K562 (cell line): ENCODE data around the gene IFIT5. TPM values are rescaled to one million over a fixed set of nuclear protein-coding genes. Genes with fewer than 3 reads are reported as not detected.

Source experiments
- ARID1B ChIP-seq: fragments of 450-650 bp; IDR thresholded peaks from 2 replicates; pipeline ENCODE4 v1.6.1; 2016; ENCODE audit warnings: antibody characterized with exemption, mild to moderate bottlenecking, inconsistent platforms
- CCAR2 ChIP-seq: fragments of 200-400 bp; formaldehyde crosslinking; IDR thresholded peaks from 2 replicates; pipeline ENCODE4 v1.6.1; 2017; ENCODE audit warnings: mild to moderate bottlenecking, low read depth, low read length
- E2F6 ChIP-seq, 2 experiments: IDR thresholded peaks; 2 replicates each; pipeline ENCODE4 v1.6.1; 2011; ENCODE audit warnings: borderline replicate concordance in 1 of 2, control low read depth in 1 of 2, low read depth in 1 of 2, low read length in 1 of 2, mild to moderate bottlenecking in 1 of 2, mixed read lengths in 1 of 2, moderate library complexity in 1 of 2; ENCODE audit not compliant: insufficient read depth in 1 of 2, insufficient read length in 1 of 2, poor library complexity in 1 of 2, severe bottlenecking in 1 of 2; ENCODE audit errors: extremely low read depth in 1 of 2
- FOXP4 ChIP-seq: sonication (generic); formaldehyde crosslinking; IDR thresholded peaks from 2 replicates; pipeline ENCODE4 v1.8.0; 2022; ENCODE audit warnings: mild to moderate bottlenecking, missing genetic modification reagents, borderline replicate concordance
- GATAD2A ChIP-seq: fragments of 450-650 bp; IDR thresholded peaks from 2 replicates; pipeline ENCODE4 v1.6.1; 2017
- MEIS2 ChIP-seq: fragments of 450-650 bp; IDR thresholded peaks from 2 replicates; pipeline ENCODE4 v1.6.1; 2014; ENCODE audit warnings: mild to moderate bottlenecking; ENCODE audit not compliant: partially characterized antibody
- MYNN ChIP-seq, 2 experiments: sonication (generic); formaldehyde crosslinking in 1 of 2; IDR thresholded peaks; 2 replicates each; pipeline versions ENCODE4 v1.5.0 to v1.6.1; 2016 to 2020; ENCODE audit warnings: antibody characterized with exemption in 1 of 2, missing genetic modification reagents in 1 of 2
- NCOR1 ChIP-seq: fragments of 450-650 bp; IDR thresholded peaks from 2 replicates; pipeline ENCODE4 v1.6.1; 2016; ENCODE audit warnings: mild to moderate bottlenecking, moderate library complexity
- NEUROD1 ChIP-seq: fragments of 150-350 bp; IDR thresholded peaks from 2 replicates; pipeline ENCODE4 v1.6.1; 2014; ENCODE audit warnings: borderline replicate concordance, low read length, low read depth; ENCODE audit not compliant: partially characterized antibody
- NFE2L1 ChIP-seq: fragments of 450-650 bp; IDR thresholded peaks from 2 replicates; pipeline ENCODE4 v1.6.1; 2016; ENCODE audit warnings: missing genetic modification characterization, low read depth, mild to moderate bottlenecking, missing compliant biosample characterization, moderate library complexity, borderline replicate concordance
- NFRKB ChIP-seq: fragments of 450-650 bp; IDR thresholded peaks from 2 replicates; pipeline ENCODE4 v1.6.1; 2016; ENCODE audit warnings: low read depth
- PHB ChIP-seq: fragments of 250-450 bp; sonication (Bioruptor Pico); IDR thresholded peaks from 2 replicates; pipeline ENCODE4 v1.5.0; 2021
- TBL1XR1 ChIP-seq, 2 experiments: IDR thresholded peaks; 2 replicates each; pipeline ENCODE4 v1.6.1; 2012; ENCODE audit warnings: improper control_type of control experiment in 2 of 2, low read length in 2 of 2, mild to moderate bottlenecking in 1 of 2
- ZNF133 ChIP-seq: fragments of 250-450 bp; sonication (Bioruptor Pico); IDR thresholded peaks from 2 replicates; pipeline ENCODE4 v1.4.0; 2020; ENCODE audit warnings: mild to moderate bottlenecking
- ZNF134 ChIP-seq: fragments of 250-450 bp; sonication (Bioruptor Pico); conservative IDR thresholded peaks from 2 replicates; pipeline ENCODE4 v1.4.0; 2020
- ZNF3 ChIP-seq: fragments of 250-450 bp; sonication (Bioruptor Pico); IDR thresholded peaks from 2 replicates; pipeline ENCODE4 v1.5.0; 2021; ENCODE audit warnings: mild to moderate bottlenecking, moderate library complexity
- ZNF384 ChIP-seq: IDR thresholded peaks from 2 replicates; pipeline ENCODE4 v1.6.1; 2012; ENCODE audit warnings: low read depth, low read length, improper control_type of control experiment
- ZNF445 ChIP-seq: fragments of 250-450 bp; sonication (Bioruptor Pico); IDR thresholded peaks from 2 replicates; pipeline ENCODE4 v1.4.0; 2020; ENCODE audit warnings: low read depth, mild to moderate bottlenecking, moderate library complexity
- ZNF586 ChIP-seq: fragments of 450-650 bp; formaldehyde crosslinking; conservative IDR thresholded peaks from 2 replicates; pipeline ENCODE4 v1.4.0; 2020; ENCODE audit warnings: mild to moderate bottlenecking, moderate library complexity
- ZNF695 ChIP-seq: fragments of 450-650 bp; formaldehyde crosslinking; IDR thresholded peaks from 2 replicates; pipeline ENCODE4 v1.4.0; 2020; ENCODE audit warnings: mild to moderate bottlenecking, moderate library complexity
- ZNF785 ChIP-seq: fragments of 250-450 bp; sonication (Bioruptor Pico); IDR thresholded peaks from 2 replicates; pipeline ENCODE4 v1.4.0; 2020; ENCODE audit warnings: mild to moderate bottlenecking
- ZZZ3 ChIP-seq: fragments of 450-650 bp; IDR thresholded peaks from 2 replicates; pipeline ENCODE4 v1.6.1; 2016; ENCODE audit warnings: antibody characterized with exemption, mild to moderate bottlenecking, moderate library complexity
- polyA plus RNA-seq, 8 experiments: library from polyadenylated mRNA; depleted of rRNA in 4 of 8; stranded (reverse) in 5 of 8; unstranded in 3 of 8; fragments of >200 nt; fragmentation: Nextera tagmentation in 2 of 8; fragmentation: Illumina TruSeq in 1 of 8; extraction: Ambion mirVana in 2 of 8; extraction: Trizol in 1 of 8; gene quantifications; 2 replicates each; pipeline versions ENCODE4 v1.2.1 to v1.2.3, GENCODE V29; 2011 to 2014; ENCODE audit warnings: inconsistent platforms in 1 of 8, missing spikeins in 1 of 8
- total RNA-seq, 7 experiments: library from RNA; depleted of rRNA in 6 of 7; stranded (reverse); fragments of >200 nt in 6 of 7; fragmentation: Illumina TruSeq in 2 of 7; extraction: Trizol in 2 of 7; gene quantifications; 2 replicates each; pipeline versions ENCODE4 v1.2.1 to v1.2.3, GENCODE V29; 2011 to 2021; ENCODE audit warnings: low replicate concordance in 1 of 7
- TF ChIP-seq, protein P1 (sequence below): fragments of 450-650 bp; IDR thresholded peaks from 2 replicates; pipeline ENCODE4 v1.6.1; 2016
- TF ChIP-seq, protein P2 (sequence below): conservative IDR thresholded peaks from 2 replicates; pipeline ENCODE4 v1.6.1; 2011; ENCODE audit warnings: low read depth, mild to moderate bottlenecking, low read length; ENCODE audit not compliant: control insufficient read depth

Gene IFIT5
- total and polyA plus RNA-seq, 9 of the 15 experiments (the other 6 are each of a cell fraction or from before 2014, with no cell fraction given) = 0.04 to 0.11 (median 0.06) TPM; not detected in 5

GRCh38 chr10:89373916-89374711, 40.3 kb upstream of the IFIT5 start (continued):
- TF ChIP-seq NFE2L1 (tag) (no peak), ZNF134 (CRISPR knock-in tag) (0 out of 2 replicates have a peak, but pooled peaks have one; percentile 37), ZNF133 (CRISPR knock-in tag) (no peak), NEUROD1 (no peak), NCOR1 (peak; percentile 25; the same call in 1 of the 2 replicates), CCAR2 (no peak), MYNN (IDR thresholded peaks at IDR 0.05) (no peak), MYNN (CRISPR knock-in tag; IDR thresholded peaks at IDR 0.05) (no peak), ZNF445 (CRISPR knock-in tag) (no peak), GATAD2A (no peak), FOXP4 (no peak), PHB (CRISPR knock-in tag) (no peak), ZNF695 (no peak), ZNF586 (CRISPR knock-in tag) (no peak), ZNF384 (no peak), TBL1XR1 (IDR thresholded peaks at IDR 0.05; ENCODE audit: low read length in 2 of 2) (0 out of 4 replicates have a peak, but pooled peaks of 1 of the 2 experiments have one; percentile 19), ZNF3 (CRISPR knock-in tag) (no peak), ZNF785 (CRISPR knock-in tag) (no peak), ARID1B (peak; percentile 27), MEIS2 (peak; percentile 2), E2F6 (IDR thresholded peaks at IDR 0.05; ENCODE audit: borderline replicate concordance in 1 of 2, extremely low read depth in 1 of 2, insufficient read depth in 1 of 2, insufficient read length in 1 of 2, low read depth in 1 of 2, low read length in 1 of 2, poor library complexity in 1 of 2, severe bottlenecking in 1 of 2) (no peak), NFRKB (no peak), ZZZ3 (no peak)
- TF ChIP-seq, protein P1, sequence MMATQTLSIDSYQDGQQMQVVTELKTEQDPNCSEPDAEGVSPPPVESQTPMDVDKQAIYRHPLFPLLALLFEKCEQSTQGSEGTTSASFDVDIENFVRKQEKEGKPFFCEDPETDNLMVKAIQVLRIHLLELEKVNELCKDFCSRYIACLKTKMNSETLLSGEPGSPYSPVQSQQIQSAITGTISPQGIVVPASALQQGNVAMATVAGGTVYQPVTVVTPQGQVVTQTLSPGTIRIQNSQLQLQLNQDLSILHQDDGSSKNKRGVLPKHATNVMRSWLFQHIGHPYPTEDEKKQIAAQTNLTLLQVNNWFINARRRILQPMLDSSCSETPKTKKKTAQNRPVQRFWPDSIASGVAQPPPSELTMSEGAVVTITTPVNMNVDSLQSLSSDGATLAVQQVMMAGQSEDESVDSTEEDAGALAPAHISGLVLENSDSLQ = no peak
- TF ChIP-seq, protein P2, sequence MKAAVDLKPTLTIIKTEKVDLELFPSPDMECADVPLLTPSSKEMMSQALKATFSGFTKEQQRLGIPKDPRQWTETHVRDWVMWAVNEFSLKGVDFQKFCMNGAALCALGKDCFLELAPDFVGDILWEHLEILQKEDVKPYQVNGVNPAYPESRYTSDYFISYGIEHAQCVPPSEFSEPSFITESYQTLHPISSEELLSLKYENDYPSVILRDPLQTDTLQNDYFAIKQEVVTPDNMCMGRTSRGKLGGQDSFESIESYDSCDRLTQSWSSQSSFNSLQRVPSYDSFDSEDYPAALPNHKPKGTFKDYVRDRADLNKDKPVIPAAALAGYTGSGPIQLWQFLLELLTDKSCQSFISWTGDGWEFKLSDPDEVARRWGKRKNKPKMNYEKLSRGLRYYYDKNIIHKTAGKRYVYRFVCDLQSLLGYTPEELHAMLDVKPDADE = no peak
